A204.1 (cell line): ENCODE data around the gene TPPP3.
"Not testable (repeated sequence)": the region's sequence is repeated elsewhere in the genome, so short reads cannot be mapped to it uniquely, and the experiment has no call there.

Experiments used
- FAIRE-seq: peaks from 2 replicates; lab custom pipeline; 2012; peaks lifted over from hg19 to GRCh38; lab: Jason Lieb, UNC

The TPPP3 gene

DNA sequence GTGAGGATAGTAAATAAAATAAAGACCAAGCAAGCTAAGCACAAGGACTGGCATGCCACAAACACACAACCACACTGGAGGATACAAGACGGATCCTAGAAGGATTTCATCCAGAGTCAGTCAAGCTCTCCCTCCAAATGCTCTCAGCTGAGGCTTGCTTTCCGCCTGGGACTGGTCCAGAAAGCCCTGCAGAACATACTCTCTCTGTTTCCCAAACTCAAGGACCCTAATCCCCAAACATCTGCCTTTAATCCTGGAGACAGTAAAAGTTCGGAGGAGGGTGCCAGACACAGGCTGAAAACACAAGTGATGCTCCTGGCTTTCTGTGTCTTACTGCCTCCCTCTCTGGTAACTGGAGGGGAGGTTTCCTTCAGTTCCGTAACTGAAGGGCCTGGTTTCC is 32.3 kb upstream of the TPPP3 start:
- FAIRE-seq = no peak

DNA sequence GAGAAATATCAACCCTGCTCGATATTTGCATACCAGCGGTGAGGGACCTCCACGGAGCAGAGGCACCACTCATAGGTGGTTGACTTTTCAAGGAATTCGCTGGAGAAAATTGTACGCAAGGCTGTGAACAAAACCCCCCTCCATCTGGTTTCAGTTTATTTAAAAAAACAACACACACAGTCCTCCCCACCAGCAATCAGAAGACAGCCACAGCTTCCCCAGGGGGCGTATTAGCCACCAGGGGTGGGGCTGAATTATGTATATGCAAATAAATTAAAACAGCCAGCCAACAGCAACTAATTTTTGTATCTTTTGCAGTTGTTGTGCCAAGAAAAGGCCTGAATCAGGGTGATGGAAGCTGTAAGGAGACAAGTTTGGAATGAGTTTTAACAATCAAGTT is 31.8 kb upstream of the TPPP3 start:
- FAIRE-seq = no peak

DNA sequence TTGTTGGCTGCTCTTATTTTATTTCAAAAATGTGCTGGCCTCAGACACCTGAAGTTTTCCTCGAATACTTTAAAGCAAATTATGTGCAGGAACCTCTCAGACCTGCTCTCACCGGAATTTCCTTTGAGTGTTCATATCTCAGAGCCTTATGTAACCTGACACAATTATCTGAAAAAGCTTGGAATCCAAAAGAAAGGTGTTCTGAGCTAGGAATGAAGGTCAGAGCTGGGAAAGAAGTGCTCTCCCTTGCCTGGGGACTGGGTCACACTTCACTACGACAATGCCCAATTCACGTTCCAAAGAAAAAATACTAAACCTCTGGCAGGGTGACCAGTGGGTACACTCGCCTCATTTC is 30.9 kb upstream of the TPPP3 start:
- no peak for FAIRE-seq

DNA sequence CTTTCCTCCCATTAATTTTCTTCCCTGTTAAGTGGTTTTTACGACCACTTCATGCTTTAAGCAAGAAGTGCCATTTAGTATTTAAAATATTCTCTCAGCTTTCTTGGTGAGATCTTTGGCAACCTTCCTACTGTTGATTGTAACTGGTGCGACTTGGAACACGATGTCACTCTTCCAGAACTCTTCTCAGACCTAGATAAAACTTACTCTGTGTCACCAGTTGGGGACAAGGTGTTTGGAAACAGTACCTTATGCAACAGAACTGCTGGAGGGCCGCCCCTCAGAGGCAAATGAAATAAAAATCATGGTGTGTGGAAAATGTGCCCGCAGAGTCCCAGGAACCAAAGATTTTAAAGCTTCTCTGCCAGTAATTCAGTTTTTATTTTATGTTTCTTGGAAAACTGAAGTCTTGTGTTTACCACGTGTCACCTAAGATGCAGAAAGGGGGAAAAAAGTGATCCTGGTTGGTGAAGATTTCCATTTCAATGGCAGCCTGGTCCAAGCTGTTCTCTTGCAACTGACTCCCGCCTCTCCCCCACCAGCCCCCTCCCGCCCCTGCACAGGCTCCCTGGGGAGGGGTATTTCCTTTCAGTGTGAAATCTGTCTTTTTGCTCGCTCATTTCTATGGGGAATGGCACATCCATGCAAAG is 30.4 kb upstream of the TPPP3 start:
- FAIRE-seq = no peak

DNA sequence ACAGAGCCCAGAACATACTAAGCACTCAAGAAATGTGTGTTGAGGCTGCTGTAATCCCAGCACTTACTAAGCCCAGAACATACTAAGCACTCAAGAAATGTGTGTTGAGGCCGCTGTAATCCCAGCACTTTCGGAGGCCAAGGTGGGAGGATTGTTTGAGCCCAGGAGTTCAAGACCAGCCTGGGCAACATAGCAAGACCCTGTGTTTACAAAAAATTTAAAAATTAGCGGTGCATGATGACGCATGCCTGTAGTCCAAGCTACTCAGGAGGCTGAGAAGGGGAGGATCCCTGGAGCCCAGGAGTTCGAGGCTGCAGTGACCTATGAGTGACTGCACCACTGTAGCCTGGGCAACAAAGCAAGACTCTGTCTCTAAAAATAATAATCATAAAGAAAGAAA is 29.7 kb upstream of the TPPP3 start:
- no peak for FAIRE-seq

DNA sequence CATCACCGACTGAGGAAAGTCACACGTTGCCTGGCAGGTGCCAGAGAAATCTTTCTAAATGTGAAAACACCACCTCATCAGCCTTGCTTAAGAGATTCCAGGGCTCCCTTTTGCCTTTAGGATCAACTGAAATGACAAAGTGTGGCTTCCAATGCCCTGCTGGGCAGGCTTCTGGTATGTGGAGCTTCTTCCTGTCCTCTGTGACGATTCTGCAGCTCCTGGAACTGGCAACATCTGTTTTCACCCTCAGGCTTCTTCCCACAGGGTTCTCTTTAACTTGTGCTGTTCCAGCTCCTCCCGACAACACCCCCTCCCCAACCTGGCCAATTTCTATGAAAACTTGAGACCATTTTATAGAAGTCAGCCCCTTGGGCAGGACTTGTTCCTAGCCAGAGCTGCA is 27.7 kb upstream of the TPPP3 start:
- FAIRE-seq = no peak

DNA sequence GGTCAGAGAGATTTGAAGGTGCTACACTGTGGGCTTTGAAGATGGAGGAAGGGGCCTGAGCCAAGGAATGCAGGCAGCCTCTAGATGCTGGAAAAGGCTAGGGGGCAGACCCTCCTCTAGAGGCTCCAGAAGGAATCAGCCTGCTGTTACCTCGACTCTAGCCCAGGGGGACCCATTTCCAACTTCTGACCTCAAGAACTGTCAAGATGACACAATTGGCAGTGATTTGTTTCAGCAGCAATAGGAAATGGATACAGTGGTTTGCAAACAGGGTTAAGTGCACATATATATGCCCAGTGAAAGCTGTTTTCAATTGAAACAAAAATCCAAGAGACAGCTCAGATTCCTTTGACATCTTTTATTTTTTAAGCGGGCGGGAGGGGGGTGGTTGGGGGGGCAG is 26.6 kb upstream of the TPPP3 start:
- no peak for FAIRE-seq

DNA sequence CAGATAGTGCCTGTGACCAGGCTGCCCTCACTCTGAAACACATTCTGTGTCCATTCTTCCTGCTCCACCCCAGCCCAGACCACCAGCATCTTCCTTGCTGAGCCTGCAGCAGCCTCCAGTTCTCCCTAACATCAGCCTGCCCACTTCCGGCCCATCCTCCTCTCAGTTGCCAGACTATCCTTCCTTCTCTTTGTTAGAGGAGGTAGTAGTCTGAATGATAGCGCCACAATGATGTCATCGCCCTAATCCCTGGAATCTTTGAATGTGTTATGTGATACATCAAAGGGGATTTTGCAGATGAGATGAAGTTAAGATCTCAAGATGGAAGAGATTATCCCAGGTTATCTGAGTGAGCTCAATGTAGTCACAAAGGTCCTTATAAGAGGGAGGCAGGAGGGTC is 26.2 kb upstream of the TPPP3 start:
- no peak for FAIRE-seq

DNA sequence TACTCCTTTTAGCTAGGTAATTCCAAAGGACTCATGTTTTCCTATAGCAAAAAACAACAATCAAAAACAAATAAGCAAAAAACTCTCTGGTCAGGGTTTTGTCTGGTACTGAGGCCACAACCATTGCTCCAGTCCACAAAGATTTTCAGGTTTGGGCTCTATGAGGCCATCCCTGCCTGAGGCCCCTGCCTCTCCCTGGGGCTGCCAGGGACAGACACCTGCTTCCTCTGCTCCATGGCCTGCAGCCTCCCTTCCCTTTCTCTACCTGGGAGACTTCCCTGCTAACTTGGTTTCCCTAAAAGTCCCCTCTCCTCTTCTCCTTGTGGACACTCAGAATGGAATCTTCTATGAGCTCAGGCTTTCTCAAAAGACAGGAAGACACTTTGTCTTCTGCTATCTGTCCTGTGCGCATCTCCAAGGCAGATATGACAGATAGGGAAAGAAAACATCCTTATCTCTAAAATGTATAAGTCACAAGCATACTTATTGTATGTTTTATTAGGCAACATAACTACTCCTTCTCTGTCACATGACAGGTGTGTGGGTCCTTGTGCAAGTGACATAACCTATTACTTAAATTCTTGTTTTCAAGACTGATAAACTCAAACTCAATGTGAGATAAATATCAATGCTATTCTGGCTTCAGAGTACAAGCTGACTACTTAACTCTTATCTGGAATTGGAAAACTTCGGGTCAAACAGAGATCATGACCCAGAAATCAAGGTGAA is 24.2 kb upstream of the TPPP3 start:
- FAIRE-seq = no peak

DNA sequence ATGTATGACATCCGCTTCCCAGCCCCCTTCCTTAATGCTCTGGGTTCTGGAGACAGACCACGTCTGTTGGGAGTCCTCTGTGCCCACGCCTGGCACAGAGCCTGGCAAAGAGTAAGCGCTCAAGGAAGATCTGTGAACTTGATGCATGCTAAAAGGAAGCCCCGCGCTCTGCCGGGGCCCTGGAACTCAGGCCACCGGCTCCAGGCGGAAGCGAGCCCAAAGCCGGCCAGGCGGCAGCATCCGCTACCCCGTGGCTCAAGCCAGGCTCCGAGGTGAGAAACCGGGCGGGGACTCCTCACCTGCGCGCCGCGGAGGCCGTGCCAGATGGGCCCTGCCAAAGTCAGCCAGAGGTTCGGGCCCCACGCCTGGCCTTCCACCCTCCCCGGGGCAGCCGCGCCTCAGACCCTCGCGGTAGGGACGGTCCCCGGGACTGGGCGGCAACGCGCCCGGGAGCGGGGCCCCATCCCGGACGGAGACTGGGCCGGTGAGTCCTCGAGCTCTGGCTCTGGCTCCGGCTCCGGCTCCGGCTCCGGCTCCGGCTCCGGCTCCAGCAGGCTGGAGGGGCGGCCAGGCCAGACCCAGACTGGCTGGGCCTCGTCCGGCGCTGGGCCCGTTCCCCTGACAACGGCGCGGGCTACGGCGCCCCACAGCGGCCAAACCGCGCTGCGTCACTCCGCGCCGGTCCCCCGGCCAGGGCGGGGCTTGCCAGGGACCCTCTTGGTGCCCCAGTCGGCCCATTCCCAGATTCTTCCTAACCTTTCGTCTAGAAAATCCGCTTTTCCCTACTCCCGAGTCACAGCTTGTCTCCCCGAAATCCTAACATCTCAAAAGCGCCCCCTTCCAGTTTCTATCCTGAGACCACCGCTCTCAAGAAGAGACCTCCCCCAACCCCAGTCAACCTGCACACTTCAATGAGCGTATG is 22.8 kb upstream of the TPPP3 start, which contains the start of gene ZDHHC1:
ZDHHC1 (minus strand) TSS at position 606 of the 922 bp plus-strand sequence. CDS start 8,702 bp downstream, outside the sequence.
- FAIRE-seq = no peak

DNA sequence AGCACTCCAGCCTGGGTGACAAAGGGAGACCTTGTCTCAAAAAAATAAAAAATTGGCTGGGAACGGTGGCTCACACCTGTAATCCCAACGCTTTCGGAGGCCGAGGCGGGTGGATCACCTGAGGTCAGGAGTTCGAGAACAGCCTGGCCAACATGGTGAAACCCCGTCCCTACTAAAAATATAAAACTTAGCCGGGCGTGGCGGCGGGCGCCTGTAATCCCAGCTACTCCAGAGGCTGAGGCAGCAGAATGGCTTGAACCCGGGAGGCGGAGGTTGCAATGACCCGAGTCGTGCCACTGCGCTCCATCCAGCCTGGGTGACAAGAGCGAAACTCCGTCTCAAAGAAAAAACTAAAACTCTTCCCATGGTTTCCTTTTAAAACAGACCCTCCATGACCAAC is 22.1 kb upstream of the TPPP3 start:
- FAIRE-seq = not testable (repeated sequence)

DNA sequence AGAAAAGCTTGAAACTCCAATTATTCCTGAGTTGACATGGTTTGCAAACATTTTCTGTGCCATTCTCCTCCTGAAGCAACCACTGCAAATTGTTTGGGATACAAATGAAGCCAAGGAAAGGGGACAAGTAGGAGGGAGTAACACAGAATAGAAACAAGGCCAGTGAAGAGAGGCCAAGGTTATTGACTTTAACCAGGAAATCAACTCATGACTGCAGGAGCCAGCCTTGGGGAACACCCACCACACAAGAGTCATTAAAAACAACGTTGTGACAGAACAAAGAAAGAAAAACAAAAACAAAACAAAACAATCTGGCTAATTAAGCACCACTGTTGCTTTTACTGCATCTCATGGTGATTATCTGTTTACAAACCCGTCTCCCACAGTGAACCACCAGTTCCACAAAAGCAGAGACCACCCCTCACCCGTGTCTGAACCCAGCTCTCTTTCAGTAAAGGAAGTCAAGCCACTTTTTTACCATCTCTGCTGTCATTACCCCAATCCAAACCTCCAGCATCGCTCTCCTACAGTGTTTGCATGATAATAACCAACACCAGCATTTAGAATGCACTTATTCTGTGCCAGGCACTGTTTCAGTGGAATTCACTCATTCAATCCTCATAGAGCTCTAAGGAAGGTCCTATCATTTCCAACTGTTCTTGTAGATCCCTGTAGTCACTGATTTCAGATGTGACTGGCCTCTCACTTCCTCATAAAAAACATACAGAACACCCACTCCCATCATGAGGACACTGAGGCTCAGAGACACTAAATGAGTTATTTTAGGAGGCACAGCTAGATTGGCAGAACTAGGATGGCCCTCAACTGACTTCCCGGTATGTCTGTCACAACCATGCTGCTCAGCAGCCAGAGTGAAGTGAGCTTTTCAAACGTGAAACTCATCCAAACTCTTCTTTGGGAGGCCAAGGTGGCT is 20.9 kb upstream of the TPPP3 start:
- FAIRE-seq = no peak

DNA sequence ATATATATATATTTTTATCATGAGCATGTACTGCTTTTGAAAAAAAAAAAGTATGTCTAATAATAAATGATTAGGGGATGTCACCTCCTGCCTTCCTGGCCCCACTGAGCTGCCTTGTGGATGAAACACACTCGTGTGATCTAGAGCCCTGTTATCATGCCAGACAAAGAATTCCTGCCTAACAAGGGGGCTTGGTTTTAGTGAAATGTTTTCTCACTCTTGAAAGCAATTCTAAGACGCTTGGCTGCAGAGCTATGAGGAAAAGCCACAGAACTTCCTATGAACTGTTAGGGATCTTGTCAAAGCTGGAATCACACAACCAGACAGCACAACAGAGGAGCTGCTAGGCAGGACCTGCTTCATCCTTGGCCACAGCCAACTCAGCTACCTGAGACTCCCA is 19.0 kb upstream of the TPPP3 start:
- no peak for FAIRE-seq

DNA sequence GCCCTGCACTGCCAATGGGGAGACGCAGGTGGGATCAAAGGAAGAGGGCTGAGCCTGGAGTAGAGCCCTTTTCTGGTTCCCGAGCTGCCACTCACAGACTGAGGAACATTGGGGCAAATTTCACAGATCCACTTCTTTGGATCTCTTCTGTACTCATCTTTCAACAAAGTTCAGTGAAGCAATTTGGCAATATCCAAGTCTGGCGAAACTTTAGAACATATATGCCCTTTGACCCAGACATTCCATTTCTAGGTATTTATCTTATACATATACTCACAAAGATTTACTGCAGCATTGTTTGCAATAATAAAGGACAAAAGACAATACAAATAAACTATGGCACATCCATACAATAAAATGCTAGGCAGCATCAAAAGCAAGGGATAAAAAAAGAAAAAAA is 18.0 kb upstream of the TPPP3 start:
- no peak for FAIRE-seq

DNA sequence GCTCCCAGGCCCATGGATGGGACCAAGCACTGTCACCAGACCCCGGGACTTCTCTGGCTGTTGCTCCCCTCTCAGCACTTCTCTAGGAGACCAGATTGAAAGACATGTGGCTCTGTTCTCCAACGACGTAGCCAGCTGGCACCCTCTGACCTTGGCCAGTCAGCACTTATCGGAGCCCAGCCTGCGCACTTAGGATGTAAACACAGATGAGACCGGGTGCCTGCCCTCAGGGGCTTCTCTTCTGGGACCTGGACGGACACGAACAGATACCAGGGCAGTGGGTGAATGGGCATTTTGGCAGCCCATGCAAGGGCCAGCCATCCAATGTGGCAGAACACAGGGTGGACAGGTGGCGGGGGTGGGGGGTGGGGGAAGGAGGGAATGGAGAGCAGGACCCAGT is 16.3 kb upstream of the TPPP3 start:
- no peak for FAIRE-seq

DNA sequence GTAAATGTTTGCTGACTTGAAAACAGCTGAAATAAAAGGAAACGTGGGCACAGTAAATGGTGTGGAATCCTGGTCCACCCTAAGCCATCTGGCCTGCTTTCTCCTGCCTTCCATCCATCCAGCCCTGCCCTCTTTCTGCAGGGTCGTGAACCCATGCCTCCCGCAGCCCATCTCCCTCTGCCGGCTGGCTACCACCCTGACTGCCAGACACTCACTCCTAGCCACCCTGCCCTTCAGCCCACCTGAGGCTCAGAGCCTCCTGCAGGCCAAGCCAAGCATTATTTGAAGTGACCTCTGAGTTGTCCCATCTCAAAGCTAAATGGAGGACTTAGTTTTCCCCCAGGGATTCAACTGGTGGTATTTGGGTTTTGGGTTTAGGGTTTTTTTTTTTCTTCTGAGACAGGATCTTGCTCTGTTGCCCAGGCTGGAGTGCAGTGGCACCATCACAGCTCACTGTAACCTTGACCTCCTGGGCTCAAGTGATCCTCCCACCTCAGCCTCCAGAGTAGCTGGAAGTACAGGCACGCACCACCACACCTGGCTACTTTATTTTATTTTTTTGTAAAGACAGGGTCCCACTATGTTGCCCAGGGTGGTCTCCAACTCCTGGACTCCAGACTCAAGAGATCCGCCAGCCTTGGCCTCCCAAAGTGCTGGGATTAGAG is 14.6 kb upstream of the TPPP3 start:
- FAIRE-seq = no peak

DNA sequence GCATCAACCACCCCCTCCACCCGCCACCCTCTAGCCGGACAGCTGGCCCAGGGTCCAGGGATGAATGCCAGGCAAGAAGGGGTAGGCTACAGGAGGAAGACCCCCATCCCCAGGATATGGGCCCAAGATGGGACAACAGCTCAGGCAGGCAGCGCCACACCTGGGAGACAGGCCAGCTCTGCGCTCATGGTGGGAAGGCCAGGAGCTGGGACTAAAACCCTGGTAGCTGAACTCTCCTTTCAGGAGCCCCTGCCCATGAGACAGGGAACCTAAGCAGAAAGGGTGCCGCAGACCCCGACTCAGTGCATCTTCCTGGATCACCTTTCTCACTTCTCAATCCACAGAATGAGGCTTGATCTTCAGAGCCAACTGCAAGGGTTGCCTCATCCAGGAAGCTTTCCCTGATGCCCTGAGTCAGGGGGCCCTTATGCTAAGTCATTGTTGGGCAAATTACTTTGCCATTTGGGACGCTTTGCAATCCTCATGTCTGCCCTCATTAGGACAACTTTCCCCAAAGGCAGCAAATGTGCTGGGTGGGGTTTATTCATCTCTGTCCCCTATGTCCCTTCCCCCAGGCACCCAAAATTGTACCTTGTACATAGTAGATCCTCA is 14.0 kb upstream of the TPPP3 start:
- FAIRE-seq = no peak

DNA sequence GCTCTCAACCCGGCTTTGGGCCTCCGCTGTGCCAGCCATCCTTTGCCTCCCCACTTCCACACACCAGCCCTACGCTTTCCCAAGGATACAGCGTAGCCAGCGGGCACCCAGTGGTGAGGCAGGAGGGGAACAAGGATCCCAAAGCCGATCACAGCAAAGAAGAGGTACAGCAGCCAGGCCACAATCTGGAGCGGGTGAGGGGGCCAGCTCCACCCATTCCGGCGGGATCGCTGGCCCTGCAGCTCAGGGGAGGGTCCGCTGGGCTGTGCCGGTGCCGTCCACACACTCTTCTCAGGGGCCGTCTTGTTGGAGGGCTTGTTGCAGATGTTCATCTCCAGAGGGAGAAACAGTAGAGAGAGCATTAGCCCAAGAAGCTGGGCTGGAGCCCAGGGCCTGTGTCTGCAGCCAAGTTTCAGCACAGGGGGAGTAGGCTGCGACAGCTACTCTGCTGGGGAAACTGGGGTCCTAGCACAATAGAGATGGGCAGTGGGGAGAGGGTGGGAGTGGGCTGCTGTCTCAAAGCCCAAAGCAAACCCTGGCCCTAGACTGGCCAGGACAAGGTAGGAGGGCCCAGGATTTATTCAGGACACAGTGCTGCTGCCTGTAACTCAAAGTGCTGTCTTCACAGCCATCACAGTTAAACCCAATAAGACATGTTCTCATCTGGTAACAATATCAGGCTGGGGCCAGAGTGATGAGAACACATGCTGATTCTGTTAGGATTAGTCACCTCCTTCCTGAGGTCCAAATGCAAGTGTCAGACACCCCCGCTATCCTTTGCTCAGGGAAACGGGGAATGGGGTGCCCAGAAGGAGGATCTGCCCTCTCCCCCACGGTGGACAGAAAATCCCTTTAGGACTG is 13.0 kb upstream of the TPPP3 start:
- FAIRE-seq = no peak

DNA sequence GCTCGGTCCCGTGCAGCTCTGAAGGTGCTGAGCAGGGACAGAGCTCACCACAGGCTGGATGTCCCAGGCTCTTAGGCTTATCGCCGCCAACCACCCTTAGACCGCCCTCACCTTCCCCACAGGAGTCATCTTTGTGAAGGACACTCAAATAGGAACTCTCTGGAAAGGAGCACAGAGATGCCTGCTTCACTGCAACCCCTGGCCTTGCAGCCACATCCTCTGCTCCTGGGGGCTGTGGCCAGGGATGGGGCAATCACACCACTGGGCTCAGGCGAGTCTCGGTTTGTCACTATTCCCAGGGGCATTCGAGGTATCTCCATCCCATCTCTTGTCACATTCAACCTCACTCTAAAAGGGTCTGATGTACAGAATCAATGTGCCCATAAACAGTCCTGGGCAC is 12.0 kb upstream of the TPPP3 start:
- FAIRE-seq = no peak

DNA sequence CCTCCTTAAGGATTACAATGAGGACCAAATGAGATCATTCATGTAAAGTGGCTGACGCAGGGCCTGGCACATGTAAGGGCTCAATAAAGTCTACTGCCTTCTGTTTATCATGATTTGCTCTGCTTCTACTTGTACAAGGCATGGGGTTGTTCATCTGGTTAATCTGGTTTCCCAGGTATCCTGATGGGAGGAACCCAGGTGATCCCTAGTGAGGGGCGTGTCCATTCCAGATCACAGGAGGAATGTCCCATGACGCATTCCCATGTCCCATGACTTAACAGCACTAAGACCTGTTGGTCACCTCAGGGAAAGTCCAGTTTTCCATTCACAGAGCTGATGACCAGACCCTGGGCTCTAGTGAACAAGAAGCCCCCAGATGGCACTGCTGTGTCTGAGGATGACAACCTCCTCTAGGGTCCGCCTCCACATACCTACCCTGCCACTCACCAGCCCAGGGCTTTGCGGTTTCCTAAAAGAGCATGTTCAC is 11.5 kb upstream of the TPPP3 start:
- no peak for FAIRE-seq
